ENCODE results near the gene AFDN. TPM values are rescaled to one million over a fixed set of nuclear protein-coding genes. Genes with fewer than 3 reads are reported as not detected.

The AFDN gene
- total RNA-seq, 1 donor from 2014 or later: 162 TPM

- Histone ChIP-seq H3K4me1 (no peaks in the 10 kb centered on the region), H3K9me3 (no peaks in the 10 kb centered on the region), H3K27me3 (no peaks in the 10 kb centered on the region), H3K4me3 (no peak overlapping the region), H3K36me3 (peaks cover 0 to 28% of the 10 kb centered on the region in 2 donors), H3K27ac (no peak overlapping the region)
- TF ChIP-seq POLR2AphosphoS5 (IDR thresholded peaks at IDR 0.05; ENCODE audit: insufficient read depth in 1 of 2, low read depth in 1 of 2): no peak
- no peak for TF ChIP-seq POLR2A (IDR thresholded peaks at IDR 0.05)
- no peak for TF ChIP-seq CTCF (IDR thresholded peaks at IDR 0.05)
- DNase-seq (ENCODE audit: extremely low spot score in 2 of 2): no peak
- intact Hi-C loops (cut with DNase I): no loop called here
Observed at GRCh38 chr6:167966540-167966905, 139.8 kb downstream of the AFDN start.

- Histone ChIP-seq H3K27ac (no peak overlapping the region), H3K4me1 (no peaks in the 10 kb centered on the region), H3K36me3 (peaks cover 0 to 29% of the 10 kb centered on the region in 2 donors), H3K27me3 (no peaks in the 10 kb centered on the region), H3K4me3 (no peak overlapping the region), H3K9me3 (no peaks in the 10 kb centered on the region)
- DNase-seq (ENCODE audit: extremely low spot score in 2 of 2): no peak
- intact Hi-C loops (cut with DNase I): no loop called here
- no peak for TF ChIP-seq CTCF (IDR thresholded peaks at IDR 0.05)
- no peak for TF ChIP-seq POLR2AphosphoS5 (IDR thresholded peaks at IDR 0.05; ENCODE audit: insufficient read depth in 1 of 2, low read depth in 1 of 2)
- TF ChIP-seq POLR2A (IDR thresholded peaks at IDR 0.05): no peak
Observed at GRCh38 chr6:167968091-167968490, 141.4 kb downstream of the AFDN start.

- H3K4me3 ChIP-seq: no peak overlapping the region
- H3K4me1 ChIP-seq: peaks cover 5% of the 10 kb centered on the region
- no peak overlapping the region for H3K27ac ChIP-seq
- H3K36me3 ChIP-seq: peaks cover 0 to 29% of the 10 kb centered on the region in 2 donors
- no peak for TF ChIP-seq CTCF (IDR thresholded peaks at IDR 0.05)
- no peak for TF ChIP-seq POLR2A (IDR thresholded peaks at IDR 0.05)
- no peak for DNase-seq (ENCODE audit: extremely low spot score in 2 of 2)
- H3K27me3 ChIP-seq: no peaks in the 10 kb centered on the region
- H3K9me3 ChIP-seq: no peaks in the 10 kb centered on the region
- intact Hi-C loops (cut with DNase I): no loop called here
Observed at GRCh38 chr6:167970230-167970629, 143.5 kb downstream of the AFDN start.

- DNase-seq (ENCODE audit: extremely low spot score in 2 of 2): no peak
- H3K4me1 ChIP-seq: peaks cover 6% of the 10 kb centered on the region
- H3K27ac ChIP-seq: no peak overlapping the region
- no peaks in the 10 kb centered on the region for H3K9me3 ChIP-seq
- peaks cover 0 to 17% of the 10 kb centered on the region in 2 donors for H3K36me3 ChIP-seq
- H3K4me3 ChIP-seq: no peak overlapping the region
- no peaks in the 10 kb centered on the region for H3K27me3 ChIP-seq
- no peak for TF ChIP-seq CTCF (IDR thresholded peaks at IDR 0.05)
- no peak for TF ChIP-seq POLR2AphosphoS5 (IDR thresholded peaks at IDR 0.05; ENCODE audit: insufficient read depth in 1 of 2, low read depth in 1 of 2)
- no peak for TF ChIP-seq POLR2A (IDR thresholded peaks at IDR 0.05)
- intact Hi-C loops (cut with DNase I): no loop called here
Observed at GRCh38 chr6:167972193-167972592, 145.5 kb downstream of the AFDN start.

- H3K9me3 ChIP-seq: no peaks in the 10 kb centered on the region
- H3K27me3 ChIP-seq: no peaks in the 10 kb centered on the region
- H3K27ac ChIP-seq: no peak overlapping the region
- peaks cover 0 to 9% of the 10 kb centered on the region in 2 donors for H3K36me3 ChIP-seq
- TF ChIP-seq POLR2A (IDR thresholded peaks at IDR 0.05) (no peak), CTCF (IDR thresholded peaks at IDR 0.05) (no peak), POLR2AphosphoS5 (IDR thresholded peaks at IDR 0.05; ENCODE audit: insufficient read depth in 1 of 2, low read depth in 1 of 2) (no peak)
- no peak overlapping the region for H3K4me3 ChIP-seq
- DNase-seq (ENCODE audit: extremely low spot score in 2 of 2): no peak
- intact Hi-C loops (cut with DNase I): no loop called here
- H3K4me1 ChIP-seq: peaks cover 6% of the 10 kb centered on the region
Observed at GRCh38 chr6:167973148-167973885, 146.6 kb downstream of the AFDN start.

Data from vagina (tissue), 2 donors.